Stimulated activated naive B cell treated with anti-CD40 and anti-IgM and Interleukin-4, amounts not matched to agents 10 μg/mL and 1 μg/mL and 100 μg/mL, for 72 hours (primary cell): ENCODE results near the gene SAMD9.
A peak's percentile ranks its signal among the peaks of the same experiment; 100 is the strongest.
"Not testable (repeated sequence)": the region's sequence is repeated elsewhere in the genome, so short reads cannot be mapped to it uniquely, and the experiment has no call there.

ENCODE experiments used
- ATAC-seq, 2 donors: fragments of 150-1000 bp; cut with Tn5 transposase; replicated peaks; 2 replicates each; pipeline ENCODE4 v1.10.0; 2021; ENCODE audit warnings: moderate library complexity in 1 of 2
- DNase-seq: peaks from one replicate; pipeline ENCODE4 v3.0.0; 2021
- H3K27ac Mint-ChIP-seq: one replicate; pipeline ENCODE4 v1.8.0; 2022; ENCODE audit warnings: mild to moderate bottlenecking, mixed read lengths
- H3K27me3 Mint-ChIP-seq, 2 donors: one replicate each; pipeline ENCODE4 v1.8.0; 2022; ENCODE audit warnings: mixed read lengths in 2 of 2
- H3K36me3 Mint-ChIP-seq, 2 donors: one replicate each; pipeline ENCODE4 v1.8.0; 2022; ENCODE audit warnings: mixed read lengths in 2 of 2, mild to moderate bottlenecking in 1 of 2
- H3K4me1 Mint-ChIP-seq, 2 donors: one replicate each; pipeline ENCODE4 v1.8.0; 2022; ENCODE audit warnings: mixed read lengths in 2 of 2, mild to moderate bottlenecking in 1 of 2
- H3K4me3 Mint-ChIP-seq, 2 donors: one replicate each; pipeline ENCODE4 v1.8.0; 2022; ENCODE audit warnings: mild to moderate bottlenecking in 2 of 2, mixed read lengths in 2 of 2, moderate library complexity in 1 of 2
- H3K9me3 Mint-ChIP-seq, 2 donors: one replicate each; pipeline ENCODE4 v1.8.0; 2022; ENCODE audit warnings: mixed read lengths in 2 of 2, mild to moderate bottlenecking in 1 of 2

SAMD9 gene

GRCh38 chr7:93073357-93073756 is 44.4 kb downstream of the SAMD9 start:
- H3K4me3 Mint-ChIP-seq, H3K4me1 Mint-ChIP-seq, DNase-seq, H3K36me3 Mint-ChIP-seq, H3K27ac Mint-ChIP-seq, ATAC-seq: not testable (repeated sequence)
- H3K9me3 Mint-ChIP-seq: peaks cover 9 to 15% of the 10 kb centered on the region in 2 donors
- H3K27me3 Mint-ChIP-seq: peaks cover 16 to 32% of the 10 kb centered on the region in 2 donors

- H3K27me3 Mint-ChIP-seq: peaks cover 0 to 6% of the 10 kb centered on the region in 2 donors
- no peaks in the 10 kb centered on the region for H3K9me3 Mint-ChIP-seq
- ATAC-seq: no peak
- no peaks in the 10 kb centered on the region for H3K4me1 Mint-ChIP-seq
- DNase-seq: no peak
- no peak overlapping the region for H3K27ac Mint-ChIP-seq
- no peaks in the 10 kb centered on the region for H3K36me3 Mint-ChIP-seq
- no peak overlapping the region for H3K4me3 Mint-ChIP-seq
Observed at GRCh38 chr7:93062599-93062998, 55.2 kb downstream of the SAMD9 start.

- no peak overlapping the region for H3K4me3 Mint-ChIP-seq
- ATAC-seq (no peak), DNase-seq (no peak)
- no peaks in the 10 kb centered on the region for H3K4me1 Mint-ChIP-seq
- peaks cover 0 to 6% of the 10 kb centered on the region in 2 donors for H3K27me3 Mint-ChIP-seq
- H3K9me3 Mint-ChIP-seq: no peaks in the 10 kb centered on the region
- no peak overlapping the region for H3K27ac Mint-ChIP-seq
- H3K36me3 Mint-ChIP-seq: no peaks in the 10 kb centered on the region
Observed at GRCh38 chr7:93060865-93061264, 56.9 kb downstream of the SAMD9 start.

GRCh38 chr7:93060025-93060424 is 57.8 kb downstream of the SAMD9 start:
- no peaks in the 10 kb centered on the region for H3K9me3 Mint-ChIP-seq
- H3K27me3 Mint-ChIP-seq: peaks cover 0 to 6% of the 10 kb centered on the region in 2 donors
- H3K27ac Mint-ChIP-seq: no peak overlapping the region
- no peaks in the 10 kb centered on the region for H3K36me3 Mint-ChIP-seq
- DNase-seq: no peak
- no peak overlapping the region for H3K4me3 Mint-ChIP-seq
- no peak for ATAC-seq
- H3K4me1 Mint-ChIP-seq: no peaks in the 10 kb centered on the region

- not testable (repeated sequence) for DNase-seq, ATAC-seq, H3K27ac Mint-ChIP-seq
Observed at GRCh38 chr7:93056621-93057020, 61.2 kb downstream of the SAMD9 start.

GRCh38 chr7:93055543-93056107 is 62.2 kb downstream of the SAMD9 start:
- ATAC-seq (peak; percentile 38 to 57), DNase-seq (no peak)
- Mint-ChIP-seq H3K4me3 (no peak overlapping the region), H3K9me3 (no peaks in the 10 kb centered on the region), H3K27ac (no peak overlapping the region), H3K4me1 (peaks cover 3 to 8% of the 10 kb centered on the region in 2 donors), H3K27me3 (no peaks in the 10 kb centered on the region), H3K36me3 (no peaks in the 10 kb centered on the region)

More at GRCh38 chr7:93056621-93057020, 61.2 kb downstream of the SAMD9 start:
- H3K36me3 Mint-ChIP-seq, H3K9me3 Mint-ChIP-seq, H3K27me3 Mint-ChIP-seq, H3K4me1 Mint-ChIP-seq, H3K4me3 Mint-ChIP-seq: not testable (repeated sequence)

- Mint-ChIP-seq H3K36me3 (no peaks in the 10 kb centered on the region), H3K4me1 (peaks cover 3 to 8% of the 10 kb centered on the region in 2 donors), H3K9me3 (no peaks in the 10 kb centered on the region), H3K4me3 (no peak overlapping the region), H3K27ac (no peak overlapping the region), H3K27me3 (no peaks in the 10 kb centered on the region)
- DNase-seq (no peak), ATAC-seq (no peak)
Observed at GRCh38 chr7:93054975-93055374, 62.8 kb downstream of the SAMD9 start.

GRCh38 chr7:93053949-93054943 is 63.5 kb downstream of the SAMD9 start:
- Mint-ChIP-seq H3K27ac (no peak overlapping the region), H3K9me3 (no peaks in the 10 kb centered on the region), H3K4me3 (no peak overlapping the region), H3K27me3 (no peaks in the 10 kb centered on the region), H3K4me1 (peaks cover 3 to 8% of the 10 kb centered on the region in 2 donors), H3K36me3 (no peaks in the 10 kb centered on the region)
- ATAC-seq (no peak), DNase-seq (no peak)

GRCh38 chr7:93053209-93053948 is 64.4 kb downstream of the SAMD9 start:
- peaks cover 3 to 8% of the 10 kb centered on the region in 2 donors for H3K4me1 Mint-ChIP-seq
- H3K36me3 Mint-ChIP-seq: no peaks in the 10 kb centered on the region
- ATAC-seq: no peak
- H3K4me3 Mint-ChIP-seq: no peak overlapping the region
- DNase-seq: no peak
- no peaks in the 10 kb centered on the region for H3K9me3 Mint-ChIP-seq
- H3K27me3 Mint-ChIP-seq: no peaks in the 10 kb centered on the region
- H3K27ac Mint-ChIP-seq: no peak overlapping the region

- no peak for DNase-seq
- H3K27me3 Mint-ChIP-seq: no peaks in the 10 kb centered on the region
- no peak overlapping the region for H3K27ac Mint-ChIP-seq
- H3K4me1 Mint-ChIP-seq: peaks cover 3 to 8% of the 10 kb centered on the region in 2 donors
- H3K9me3 Mint-ChIP-seq: no peaks in the 10 kb centered on the region
- no peak overlapping the region for H3K4me3 Mint-ChIP-seq
- H3K36me3 Mint-ChIP-seq: no peaks in the 10 kb centered on the region
- ATAC-seq: no peak
Observed at GRCh38 chr7:93051660-93052059, 66.1 kb downstream of the SAMD9 start.
